Measurements from ENCODE around the gene TSN.
"Not testable (repeated sequence)": the region's sequence is repeated elsewhere in the genome, so short reads cannot be mapped to it uniquely, and the experiment has no call there.

TSN gene

GRCh38 chr2:121755237-121756111 is at the start of gene TSN:
Gene TSN (plus strand): TSS chr2:121755651. CDS start chr2:121755780, 129 bp downstream.
- DNase-seq = peak; percentile 97 to 98

GRCh38 chr2:121705958-121706357 is 49.5 kb upstream of the TSN start:
- DNase-seq = no peak

GRCh38 chr2:121707344-121707919 is 48.0 kb upstream of the TSN start:
- DNase-seq = no peak

GRCh38 chr2:121707920-121708361 is 47.5 kb upstream of the TSN start:
- no peak for DNase-seq

- DNase-seq = no peak
Measured at GRCh38 chr2:121709776-121710469, 45.5 kb upstream of the TSN start.

GRCh38 chr2:121710470-121711170 is 44.8 kb upstream of the TSN start:
- DNase-seq = no peak

GRCh38 chr2:121711481-121711880 is 44.0 kb upstream of the TSN start:
- DNase-seq = not testable (repeated sequence)

GRCh38 chr2:121716126-121716525 is 39.3 kb upstream of the TSN start:
- DNase-seq = no peak

GRCh38 chr2:121717529-121717928 is 37.9 kb upstream of the TSN start:
- no peak for DNase-seq

GRCh38 chr2:121721926-121722325 is 33.5 kb upstream of the TSN start:
- no peak for DNase-seq

- DNase-seq = no peak
Measured at GRCh38 chr2:121722479-121722878, 33.0 kb upstream of the TSN start.

GRCh38 chr2:121723316-121723715 is 32.1 kb upstream of the TSN start:
- no peak for DNase-seq

- no peak for DNase-seq
Measured at GRCh38 chr2:121727332-121727731, 28.1 kb upstream of the TSN start.

- no peak for DNase-seq
Measured at GRCh38 chr2:121727950-121728349, 27.5 kb upstream of the TSN start.

GRCh38 chr2:121731366-121731765 is 24.1 kb upstream of the TSN start:
- DNase-seq = no peak

- DNase-seq = not testable (repeated sequence)
Measured at GRCh38 chr2:121734544-121734943, 20.9 kb upstream of the TSN start.

GRCh38 chr2:121735518-121736074 is 19.9 kb upstream of the TSN start:
- no peak for DNase-seq

GRCh38 chr2:121736140-121736461 is 19.4 kb upstream of the TSN start:
- DNase-seq = no peak

GRCh38 chr2:121736462-121737336 is 18.8 kb upstream of the TSN start, which contains the start of gene NIFK:
Gene NIFK (minus strand): TSS chr2:121736875. CDS start chr2:121736850, 25 bp downstream.
- peak; percentile 100 for DNase-seq

GRCh38 chr2:121740973-121741372 is 14.5 kb upstream of the TSN start:
- DNase-seq = no peak

- DNase-seq = no peak
Measured at GRCh38 chr2:121741450-121741849, 14.0 kb upstream of the TSN start.
